NCI-H460 (cell line): ENCODE data around the gene NDUFV2. TPM values are rescaled to one million over a fixed set of nuclear protein-coding genes. Genes with fewer than 3 reads are reported as not detected.
A peak's percentile ranks its signal among the peaks of the same experiment; 100 is the strongest.
"Not testable (repeated sequence)": the region's sequence is repeated elsewhere in the genome, so short reads cannot be mapped to it uniquely, and the experiment has no call there.

Source experiments
- DNase-seq: peaks from one replicate; pipeline ENCODE4 v3.0.0-alpha.2; 2016; ENCODE audit warnings: low read depth; ENCODE audit errors: extremely low read depth
- total RNA-seq: library from RNA; depleted of rRNA; stranded (reverse); fragments of >200 nt; shearing (Covaris generic); gene quantifications from 2 replicates; pipeline ENCODE4 v1.2.3, GENCODE V29; 2014

NDUFV2 gene
- total RNA-seq, 1 experiment from 2014 or later, result 128 TPM

GRCh38 chr18:9147440-9148202, 45.1 kb downstream of the NDUFV2 start:
- peak; percentile 60 for DNase-seq

DNA sequence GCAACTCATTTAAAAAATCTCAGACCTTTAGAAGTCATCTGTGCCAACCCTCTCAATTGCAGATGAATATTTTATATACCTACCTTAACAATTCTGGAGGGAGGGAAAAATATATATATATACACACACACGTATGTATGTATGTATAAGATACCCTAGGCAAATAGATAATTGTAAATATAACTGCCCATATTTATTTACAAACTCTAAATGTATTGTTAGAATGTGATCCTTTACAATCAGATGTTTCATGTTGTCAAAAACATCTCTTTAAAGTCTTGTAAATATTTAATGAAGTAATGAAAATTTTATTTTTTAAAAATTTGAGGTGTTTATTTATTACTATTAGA, 45.7 kb downstream of the NDUFV2 start:
- DNase-seq, result no peak

- no peak for DNase-seq
These were observed 47.6 kb downstream of the NDUFV2 start for GRCh38 chr18:9150121-9150520.

DNA sequence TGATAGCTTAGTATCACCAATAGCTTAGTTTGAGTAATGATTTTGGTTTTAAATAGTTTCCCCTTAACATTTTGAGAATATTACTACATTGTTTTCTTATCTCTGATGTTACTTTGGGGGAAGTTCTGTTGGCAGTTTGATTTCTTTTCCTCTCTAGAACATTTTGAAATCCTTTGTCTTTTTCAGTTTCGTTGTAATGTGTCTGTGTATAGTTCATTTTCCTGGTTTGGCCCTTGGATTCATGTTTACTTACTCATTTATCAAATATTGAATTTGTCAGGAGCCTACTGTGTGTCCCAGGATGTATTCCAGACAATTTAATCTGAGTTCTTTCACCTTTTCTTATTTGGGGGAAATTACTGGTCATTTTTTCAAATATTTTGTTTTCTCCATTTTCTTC, 50.8 kb downstream of the NDUFV2 start:
- no peak for DNase-seq

DNA sequence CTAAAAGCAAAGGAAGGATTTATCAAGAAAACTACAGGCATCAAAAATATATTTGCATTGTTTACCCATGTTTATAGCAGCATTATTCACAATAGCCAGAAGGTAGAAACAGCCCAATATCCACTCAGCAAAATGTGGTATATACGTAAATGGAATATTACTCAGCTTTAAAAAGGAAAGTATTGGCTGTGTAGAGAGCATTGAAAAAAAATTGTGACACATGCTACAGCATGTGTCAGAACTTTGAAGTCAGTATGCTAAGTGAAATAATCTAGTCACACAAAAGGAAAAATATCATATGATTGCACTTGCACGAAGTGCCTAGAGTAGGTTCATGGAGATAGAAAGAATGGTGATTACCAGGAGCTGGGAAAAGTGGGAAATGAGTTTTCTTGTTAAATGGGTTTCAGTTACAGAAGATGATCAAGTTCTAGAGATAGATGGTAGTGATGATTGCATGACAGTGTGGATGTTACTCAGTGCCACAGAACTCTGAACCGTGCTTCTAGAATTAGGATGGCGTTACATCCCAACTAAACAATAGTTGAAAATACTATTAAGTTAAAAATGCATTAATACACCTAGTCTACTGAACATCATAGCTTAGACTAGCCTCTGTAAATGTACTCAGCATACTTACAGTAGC, 54.2 kb downstream of the NDUFV2 start:
- no peak for DNase-seq

GRCh38 chr18:9157806-9158205, 55.3 kb downstream of the NDUFV2 start:
- DNase-seq, result no peak

DNA sequence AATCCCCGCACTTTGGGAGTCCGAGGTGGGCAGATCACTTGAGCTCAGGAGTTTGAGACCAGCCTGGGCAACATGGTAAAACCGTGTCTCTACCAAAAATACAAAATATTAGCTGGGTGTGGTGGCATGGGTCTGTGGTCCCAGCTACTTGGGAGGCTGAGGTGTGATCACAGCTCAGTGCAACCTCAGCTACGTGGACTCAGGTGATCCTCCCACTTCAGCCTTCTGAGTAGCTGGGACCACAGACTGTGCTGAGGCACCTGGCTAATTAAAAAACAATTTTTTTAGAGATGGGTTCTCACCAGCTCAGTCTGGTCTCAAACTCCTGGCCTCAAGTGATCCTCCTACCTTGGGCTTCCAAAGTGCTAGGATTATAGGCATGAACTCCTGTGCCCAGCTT, 57.5 kb downstream of the NDUFV2 start:
- no peak for DNase-seq

DNA sequence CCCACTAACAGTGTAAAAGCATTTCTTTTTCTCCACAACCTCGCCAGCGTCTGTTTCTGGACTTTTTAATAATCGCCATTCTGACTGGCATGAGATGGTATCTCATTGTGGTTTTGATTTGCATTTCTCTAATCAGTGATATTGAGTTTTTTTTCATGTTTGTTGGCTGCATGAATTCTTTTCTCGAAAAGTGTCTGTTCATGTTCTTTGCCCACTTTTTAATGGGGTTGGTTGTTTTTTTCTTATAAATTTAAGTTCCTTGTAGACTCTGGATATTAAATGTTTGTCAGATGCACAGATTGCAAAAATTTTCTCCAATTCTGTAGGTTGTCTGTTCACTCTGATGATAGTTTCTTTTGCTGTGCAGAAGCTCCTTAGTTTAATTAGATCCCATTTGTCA, 60.2 kb downstream of the NDUFV2 start:
- DNase-seq, result not testable (repeated sequence)

- not testable (repeated sequence) for DNase-seq
These were observed 61.6 kb downstream of the NDUFV2 start for GRCh38 chr18:9164149-9164548.

GRCh38 chr18:9165883-9166282, 63.4 kb downstream of the NDUFV2 start:
- DNase-seq, result not testable (repeated sequence)

GRCh38 chr18:9169515-9169914, 67.0 kb downstream of the NDUFV2 start:
- not testable (repeated sequence) for DNase-seq

DNA sequence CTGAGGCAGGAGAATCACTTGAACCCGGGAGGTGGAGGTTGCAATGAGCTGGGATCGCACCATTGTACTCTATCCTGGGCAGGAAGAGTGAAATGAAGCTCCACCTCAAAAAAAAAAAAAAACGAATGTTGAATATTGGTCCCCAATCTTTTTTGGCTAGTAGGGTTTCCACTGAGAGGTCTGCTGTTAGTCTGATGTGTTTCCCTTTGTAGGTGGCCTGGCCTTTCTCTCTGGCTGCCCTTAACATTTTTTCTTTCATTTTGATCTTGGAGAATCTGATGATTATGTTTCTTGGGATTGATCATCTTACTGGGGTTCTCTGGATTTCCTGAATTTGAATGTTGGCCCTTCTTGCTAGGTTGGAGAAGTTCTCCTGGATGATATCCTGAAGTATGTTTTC, 69.4 kb downstream of the NDUFV2 start:
- not testable (repeated sequence) for DNase-seq

- no peak for DNase-seq
These were observed 70.1 kb downstream of the NDUFV2 start for GRCh38 chr18:9172506-9173127.

DNA sequence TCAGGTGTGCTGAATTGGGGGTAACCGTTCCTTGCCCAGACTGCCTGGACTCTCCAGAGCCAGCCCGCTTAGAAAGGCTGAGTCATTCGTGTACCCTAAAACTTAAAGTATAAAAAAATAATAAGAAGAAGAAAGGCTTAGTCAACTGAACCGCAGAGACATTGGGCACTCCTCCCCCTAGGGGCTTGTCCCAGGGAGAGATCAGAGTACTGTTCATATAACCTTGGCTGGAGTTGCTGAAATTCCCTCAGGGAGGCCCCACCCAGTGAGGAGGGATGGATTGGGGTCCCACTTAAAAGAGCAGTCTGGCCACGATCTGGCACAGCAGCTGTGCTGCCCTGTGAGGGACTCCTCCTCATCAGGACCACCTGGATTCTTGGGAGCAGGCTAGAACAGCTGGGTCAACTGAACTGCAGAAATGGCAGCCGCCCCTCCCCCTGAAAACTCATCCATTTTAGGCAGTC, 71.3 kb downstream of the NDUFV2 start:
- DNase-seq, result no peak

GRCh38 chr18:9174302-9174701, 71.8 kb downstream of the NDUFV2 start:
- no peak for DNase-seq

- no peak for DNase-seq
These were observed 72.6 kb downstream of the NDUFV2 start for GRCh38 chr18:9175115-9175514.

GRCh38 chr18:9177031-9177430, 74.5 kb downstream of the NDUFV2 start:
- no peak for DNase-seq

- DNase-seq, result no peak
These were observed 75.0 kb downstream of the NDUFV2 start for GRCh38 chr18:9177466-9177865.

DNA sequence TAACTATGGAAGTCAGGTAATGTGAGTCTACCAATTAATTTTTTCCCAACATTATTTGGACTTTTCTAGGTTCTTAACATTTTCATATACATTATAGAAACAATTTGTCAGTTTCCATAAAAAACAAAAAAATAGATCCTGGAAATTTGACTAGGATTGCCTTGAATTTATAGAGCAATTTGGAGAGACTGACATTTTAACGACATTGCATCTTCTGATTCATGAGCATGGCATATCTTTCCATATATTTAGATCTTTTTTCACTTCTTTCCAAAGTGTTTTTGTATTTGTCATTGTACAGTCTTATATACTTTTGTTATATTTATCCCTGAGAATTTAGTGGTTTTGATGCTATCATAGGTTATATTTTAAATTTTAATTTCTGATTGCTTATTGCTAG, 76.1 kb downstream of the NDUFV2 start:
- no peak for DNase-seq

DNA sequence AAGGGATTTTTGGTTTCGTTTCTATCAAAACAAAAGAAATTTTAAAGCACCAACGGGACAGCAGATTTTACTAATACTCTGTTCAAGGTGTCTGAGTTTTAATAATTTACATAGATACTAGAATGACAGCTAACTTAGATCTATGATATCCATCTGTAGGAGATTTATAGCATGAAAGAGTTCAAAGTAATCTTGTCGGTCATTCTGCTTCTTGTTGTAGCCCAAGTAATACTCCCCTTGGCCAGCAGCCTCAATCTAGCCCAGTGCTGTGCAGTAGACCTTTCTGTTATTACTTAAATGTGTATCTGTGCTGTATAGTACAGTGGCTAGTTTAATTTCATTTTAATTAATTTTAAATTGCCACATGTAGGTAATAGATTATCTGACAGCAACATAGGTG, 78.8 kb downstream of the NDUFV2 start:
- DNase-seq, result no peak

DNA sequence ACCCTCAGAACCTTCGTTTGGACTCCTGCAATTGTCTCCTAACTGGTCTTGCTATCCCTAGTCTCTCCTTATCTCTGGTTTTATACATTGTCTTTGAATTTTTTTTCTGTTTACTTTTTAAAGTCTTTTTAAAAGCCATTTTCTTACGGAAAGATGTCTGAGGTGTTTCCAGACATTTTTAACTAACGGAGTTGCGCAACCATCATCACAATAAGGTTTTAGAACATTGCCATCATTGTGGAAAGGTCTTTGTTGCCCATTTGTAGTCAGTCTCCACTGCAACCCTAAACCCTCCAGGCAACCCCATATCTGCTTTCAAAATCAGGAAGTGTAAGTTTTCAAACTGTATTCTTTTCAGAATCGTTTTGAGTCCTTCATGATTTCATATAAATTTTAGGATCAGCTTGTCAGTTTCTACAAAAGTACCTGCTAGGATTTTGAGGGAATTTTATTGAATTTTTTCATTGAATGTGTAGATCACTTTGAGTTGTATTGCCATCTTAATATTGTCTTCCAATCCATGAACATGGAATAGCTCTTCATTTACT, 80.4 kb downstream of the NDUFV2 start:
- DNase-seq, result no peak
